Measurements from ENCODE around the gene ODR4.

The ODR4 gene

GRCh38 chr1:186420923-186421322, 45.3 kb downstream of the ODR4 start:
- Histone ChIP-seq H2AK5ac (ENCODE audit: low read depth, low read length) (no peak overlapping the region), H3K14ac (ENCODE audit: low read length) (no peak overlapping the region), H2AFZ (ENCODE audit: low read length) (no peak overlapping the region), H3K27me3 (ENCODE audit: control insufficient read depth in 3 of 3, insufficient read depth in 3 of 3, low read depth in 1 of 3, low read length in 3 of 3) (no peaks in the 10 kb centered on the region), H3K18ac (ENCODE audit: low read length) (no peak overlapping the region), H3K23ac (ENCODE audit: low read depth, low read length, poor library complexity) (no peak overlapping the region), H3K36me3 (replicated peaks in 1 of 2; ENCODE audit: control insufficient read depth in 2 of 2, insufficient read depth in 2 of 2, low read length in 2 of 2) (peaks cover 4 to 30% of the 10 kb centered on the region in 2 donors), H3K9me3 (replicated peaks in 1 of 2; ENCODE audit: control insufficient read depth in 2 of 2, insufficient read depth in 1 of 2, low read depth in 1 of 2, low read length in 2 of 2) (no peaks in the 10 kb centered on the region), H3K4me3 (ENCODE audit: low read length in 2 of 2) (no peak overlapping the region), H3K4me2 (ENCODE audit: insufficient read depth, low read length, poor library complexity, severe bottlenecking) (no peak overlapping the region), H2BK120ac (ENCODE audit: low read depth, low read length) (no peak overlapping the region), H2BK5ac (ENCODE audit: low read length) (no peak overlapping the region), H4K8ac (ENCODE audit: low read depth, low read length) (no peak overlapping the region), H2BK15ac (ENCODE audit: low read length) (no peak overlapping the region), H2BK12ac (ENCODE audit: low read length) (no peak overlapping the region), H3K27ac (replicated peaks; ENCODE audit: low read length) (no peak overlapping the region), H3K4me1 (ENCODE audit: control insufficient read depth in 2 of 2, insufficient read depth in 1 of 2, low read depth in 1 of 2, low read length in 2 of 2) (no peaks in the 10 kb centered on the region), H3K9ac (ENCODE audit: low read depth, low read length, poor library complexity) (no peak overlapping the region), H3K4ac (ENCODE audit: low read length) (no peak overlapping the region), H3K79me1 (ENCODE audit: low read depth, low read length) (no peaks in the 10 kb centered on the region), H4K91ac (ENCODE audit: low read depth, low read length, poor library complexity) (no peak overlapping the region)
- WGBS, 2 donors (ENCODE audit: extremely low coverage in 2 of 2, insufficient read length in 2 of 2, insufficient replicate concordance in 1 of 2), result no CpG with 5 or more reads among the region's 1 CpG
- DNase-seq (ENCODE audit: low spot score), result no peak

GRCh38 chr1:186421446-186421845, 45.8 kb downstream of the ODR4 start:
- Histone ChIP-seq H3K79me1 (ENCODE audit: low read depth, low read length) (no peaks in the 10 kb centered on the region), H2BK15ac (ENCODE audit: low read length) (no peak overlapping the region), H3K27me3 (ENCODE audit: control insufficient read depth in 3 of 3, insufficient read depth in 3 of 3, low read depth in 1 of 3, low read length in 3 of 3) (no peaks in the 10 kb centered on the region), H2AK5ac (ENCODE audit: low read depth, low read length) (no peak overlapping the region), H3K4me1 (ENCODE audit: control insufficient read depth in 2 of 2, insufficient read depth in 1 of 2, low read depth in 1 of 2, low read length in 2 of 2) (no peaks in the 10 kb centered on the region), H4K8ac (ENCODE audit: low read depth, low read length) (no peak overlapping the region), H3K36me3 (replicated peaks in 1 of 2; ENCODE audit: control insufficient read depth in 2 of 2, insufficient read depth in 2 of 2, low read length in 2 of 2) (peaks cover 4 to 30% of the 10 kb centered on the region in 2 donors), H3K4me2 (ENCODE audit: insufficient read depth, low read length, poor library complexity, severe bottlenecking) (no peak overlapping the region), H2BK120ac (ENCODE audit: low read depth, low read length) (no peak overlapping the region), H3K4ac (ENCODE audit: low read length) (no peak overlapping the region), H3K23ac (ENCODE audit: low read depth, low read length, poor library complexity) (no peak overlapping the region), H2BK12ac (ENCODE audit: low read length) (no peak overlapping the region), H3K14ac (ENCODE audit: low read length) (no peak overlapping the region), H3K27ac (replicated peaks; ENCODE audit: low read length) (no peak overlapping the region), H3K18ac (ENCODE audit: low read length) (no peak overlapping the region), H3K4me3 (ENCODE audit: low read length in 2 of 2) (no peak overlapping the region), H3K9ac (ENCODE audit: low read depth, low read length, poor library complexity) (no peak overlapping the region), H2BK5ac (ENCODE audit: low read length) (no peak overlapping the region), H2AFZ (ENCODE audit: low read length) (no peak overlapping the region), H4K91ac (ENCODE audit: low read depth, low read length, poor library complexity) (no peak overlapping the region), H3K9me3 (replicated peaks in 1 of 2; ENCODE audit: control insufficient read depth in 2 of 2, insufficient read depth in 1 of 2, low read depth in 1 of 2, low read length in 2 of 2) (no peaks in the 10 kb centered on the region)
- DNase-seq (ENCODE audit: low spot score), result no peak
- no CpG with 5 or more reads among the region's 6 CpGs for WGBS, 2 donors (ENCODE audit: extremely low coverage in 2 of 2, insufficient read length in 2 of 2, insufficient replicate concordance in 1 of 2)

- H3K27ac ChIP-seq (replicated peaks; ENCODE audit: low read length), result no peak overlapping the region
Measured at GRCh38 chr1:186424539-186424938, 48.9 kb downstream of the ODR4 start.

GRCh38 chr1:186426118-186426517, 50.5 kb downstream of the ODR4 start:
- no peak overlapping the region for H3K18ac ChIP-seq (ENCODE audit: low read length)
- no peak overlapping the region for H3K27ac ChIP-seq (replicated peaks; ENCODE audit: low read length)
- no peaks in the 10 kb centered on the region for H3K27me3 ChIP-seq (ENCODE audit: control insufficient read depth in 3 of 3, insufficient read depth in 3 of 3, low read depth in 1 of 3, low read length in 3 of 3)
- no peak overlapping the region for H3K9ac ChIP-seq (ENCODE audit: low read depth, low read length, poor library complexity)
- no CpG with 5 or more reads among the region's 3 CpGs for WGBS, 2 donors (ENCODE audit: extremely low coverage in 2 of 2, insufficient read length in 2 of 2, insufficient replicate concordance in 1 of 2)
- no peak overlapping the region for H3K4me2 ChIP-seq (ENCODE audit: insufficient read depth, low read length, poor library complexity, severe bottlenecking)
- H3K36me3 ChIP-seq (replicated peaks in 1 of 2; ENCODE audit: control insufficient read depth in 2 of 2, insufficient read depth in 2 of 2, low read length in 2 of 2), result no peaks in the 10 kb centered on the region
- H2AK5ac ChIP-seq (ENCODE audit: low read depth, low read length), result no peak overlapping the region
- H2BK5ac ChIP-seq (ENCODE audit: low read length), result no peak overlapping the region
- no peak overlapping the region for H3K4ac ChIP-seq (ENCODE audit: low read length)
- no peak overlapping the region for H2BK12ac ChIP-seq (ENCODE audit: low read length)
- H3K79me1 ChIP-seq (ENCODE audit: low read depth, low read length), result no peaks in the 10 kb centered on the region
- H4K91ac ChIP-seq (ENCODE audit: low read depth, low read length, poor library complexity), result no peak overlapping the region
- H3K4me3 ChIP-seq (ENCODE audit: low read length in 2 of 2), result no peak overlapping the region
- no peak overlapping the region for H4K8ac ChIP-seq (ENCODE audit: low read depth, low read length)
- H3K9me3 ChIP-seq (replicated peaks in 1 of 2; ENCODE audit: control insufficient read depth in 2 of 2, insufficient read depth in 1 of 2, low read depth in 1 of 2, low read length in 2 of 2), result no peaks in the 10 kb centered on the region
- no peak overlapping the region for H2AFZ ChIP-seq (ENCODE audit: low read length)
- H2BK15ac ChIP-seq (ENCODE audit: low read length), result no peak overlapping the region
- no peak overlapping the region for H3K14ac ChIP-seq (ENCODE audit: low read length)
- H2BK120ac ChIP-seq (ENCODE audit: low read depth, low read length), result no peak overlapping the region
- no peak for DNase-seq (ENCODE audit: low spot score)
- H3K23ac ChIP-seq (ENCODE audit: low read depth, low read length, poor library complexity), result no peak overlapping the region
- no peaks in the 10 kb centered on the region for H3K4me1 ChIP-seq (ENCODE audit: control insufficient read depth in 2 of 2, insufficient read depth in 1 of 2, low read depth in 1 of 2, low read length in 2 of 2)

More at GRCh38 chr1:186424539-186424938, 48.9 kb downstream of the ODR4 start:
- Histone ChIP-seq H4K91ac (ENCODE audit: low read depth, low read length, poor library complexity) (no peak overlapping the region), H3K36me3 (replicated peaks in 1 of 2; ENCODE audit: control insufficient read depth in 2 of 2, insufficient read depth in 2 of 2, low read length in 2 of 2) (peaks cover 2 to 10% of the 10 kb centered on the region in 2 donors), H2BK15ac (ENCODE audit: low read length) (no peak overlapping the region), H3K79me1 (ENCODE audit: low read depth, low read length) (no peaks in the 10 kb centered on the region), H3K18ac (ENCODE audit: low read length) (no peak overlapping the region), H3K14ac (ENCODE audit: low read length) (no peak overlapping the region), H3K23ac (ENCODE audit: low read depth, low read length, poor library complexity) (no peak overlapping the region), H3K4me1 (ENCODE audit: control insufficient read depth in 2 of 2, insufficient read depth in 1 of 2, low read depth in 1 of 2, low read length in 2 of 2) (no peaks in the 10 kb centered on the region), H4K8ac (ENCODE audit: low read depth, low read length) (no peak overlapping the region), H2BK5ac (ENCODE audit: low read length) (no peak overlapping the region), H3K27me3 (ENCODE audit: control insufficient read depth in 3 of 3, insufficient read depth in 3 of 3, low read depth in 1 of 3, low read length in 3 of 3) (no peaks in the 10 kb centered on the region), H3K9me3 (replicated peaks in 1 of 2; ENCODE audit: control insufficient read depth in 2 of 2, insufficient read depth in 1 of 2, low read depth in 1 of 2, low read length in 2 of 2) (no peaks in the 10 kb centered on the region), H3K9ac (ENCODE audit: low read depth, low read length, poor library complexity) (no peak overlapping the region), H2BK120ac (ENCODE audit: low read depth, low read length) (no peak overlapping the region), H3K4me2 (ENCODE audit: insufficient read depth, low read length, poor library complexity, severe bottlenecking) (no peak overlapping the region), H2AFZ (ENCODE audit: low read length) (no peak overlapping the region), H3K4me3 (ENCODE audit: low read length in 2 of 2) (no peak overlapping the region), H3K4ac (ENCODE audit: low read length) (no peak overlapping the region), H2BK12ac (ENCODE audit: low read length) (no peak overlapping the region), H2AK5ac (ENCODE audit: low read depth, low read length) (no peak overlapping the region)
- WGBS, 2 donors (ENCODE audit: extremely low coverage in 2 of 2, insufficient read length in 2 of 2, insufficient replicate concordance in 1 of 2), result no CpG with 5 or more reads among the region's 2 CpGs
- DNase-seq (ENCODE audit: low spot score), result no peak
